Gastroesophageal sphincter (tissue), 3 donors: ENCODE data around the gene ZMIZ1.

ENCODE experiments used
- CTCF ChIP-seq, 4 experiments: fragments of 200-600 bp in 2 of 4; fragments of 450-650 bp in 2 of 4; sonication (generic) in 1 of 4; IDR thresholded peaks; one replicate each; pipeline ENCODE4 v1.5.1; 2017 to 2019; ENCODE audit warnings: antibody characterized with exemption in 4 of 4, mild to moderate bottlenecking in 2 of 4, moderate library complexity in 2 of 4
- POLR2AphosphoS5 ChIP-seq: sonication (generic); formaldehyde crosslinking; IDR thresholded peaks from one replicate; pipeline ENCODE4 v1.6.1; 2017; ENCODE audit warnings: antibody characterized with exemption

GRCh38 chr10:79304479-79305087, 235.8 kb downstream of the ZMIZ1 start:
- no peak for TF ChIP-seq POLR2AphosphoS5
- TF ChIP-seq CTCF (IDR thresholded peaks at IDR 0.05) = no peak
